ENCODE results near the gene LHFPL4. TPM values are rescaled to one million over a fixed set of nuclear protein-coding genes. Genes with fewer than 3 reads are reported as not detected.
"Not testable (repeated sequence)": the region's sequence is repeated elsewhere in the genome, so short reads cannot be mapped to it uniquely, and the experiment has no call there.

LHFPL4 gene
- total RNA-seq, 1 experiment from 2014 or later, result not detected

DNA sequence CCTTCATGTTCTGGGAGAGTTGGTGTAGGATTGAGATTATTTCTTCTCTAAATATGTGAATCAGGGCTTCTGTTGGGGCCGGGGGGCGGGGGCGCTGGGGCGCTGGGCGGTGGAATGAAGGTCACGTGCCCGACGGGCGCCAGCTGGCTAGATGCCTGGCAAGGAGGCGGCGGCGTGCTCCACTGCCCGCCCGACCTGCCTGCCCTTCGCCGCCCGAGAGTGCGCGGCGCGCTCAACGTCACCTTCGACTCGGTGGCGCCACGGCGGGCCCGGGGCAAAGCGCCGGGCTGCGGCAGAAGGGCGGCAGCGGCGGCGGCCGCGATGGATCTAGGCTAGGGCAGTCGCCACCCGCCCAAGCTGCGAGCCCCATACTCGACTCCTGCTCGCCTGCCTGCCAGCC is 47.0 kb upstream of the LHFPL4 start:
- Histone ChIP-seq H3F3A (ENCODE audit: insufficient read depth, low read depth) (no peaks in the 10 kb centered on the region), H3K4me1 (replicated peaks; ENCODE audit: insufficient read depth) (no peaks in the 10 kb centered on the region), H3K27ac (no peak overlapping the region), H3K9me2 (ENCODE audit: insufficient read depth) (no peaks in the 10 kb centered on the region), H3K4me2 (no peak overlapping the region), H4K20me1 (ENCODE audit: insufficient read depth) (no peaks in the 10 kb centered on the region), H3K27me3 (ENCODE audit: insufficient read depth, low read depth) (peaks cover 7% of the 10 kb centered on the region; the same call in 1 of the 2 replicates), H3K4me3 (no peak overlapping the region), H3K36me3 (ENCODE audit: low read depth) (no peaks in the 10 kb centered on the region), H3K79me2 (ENCODE audit: low read depth) (no peaks in the 10 kb centered on the region), H2AFZ (no peak overlapping the region), H3K9me3 (ENCODE audit: insufficient read depth, low read depth) (peaks cover 9% of the 10 kb centered on the region; the same call in 1 of the 2 replicates)
- BruUV-seq (replicated peaks), result no TSS peak
- TF ChIP-seq, protein P1, sequence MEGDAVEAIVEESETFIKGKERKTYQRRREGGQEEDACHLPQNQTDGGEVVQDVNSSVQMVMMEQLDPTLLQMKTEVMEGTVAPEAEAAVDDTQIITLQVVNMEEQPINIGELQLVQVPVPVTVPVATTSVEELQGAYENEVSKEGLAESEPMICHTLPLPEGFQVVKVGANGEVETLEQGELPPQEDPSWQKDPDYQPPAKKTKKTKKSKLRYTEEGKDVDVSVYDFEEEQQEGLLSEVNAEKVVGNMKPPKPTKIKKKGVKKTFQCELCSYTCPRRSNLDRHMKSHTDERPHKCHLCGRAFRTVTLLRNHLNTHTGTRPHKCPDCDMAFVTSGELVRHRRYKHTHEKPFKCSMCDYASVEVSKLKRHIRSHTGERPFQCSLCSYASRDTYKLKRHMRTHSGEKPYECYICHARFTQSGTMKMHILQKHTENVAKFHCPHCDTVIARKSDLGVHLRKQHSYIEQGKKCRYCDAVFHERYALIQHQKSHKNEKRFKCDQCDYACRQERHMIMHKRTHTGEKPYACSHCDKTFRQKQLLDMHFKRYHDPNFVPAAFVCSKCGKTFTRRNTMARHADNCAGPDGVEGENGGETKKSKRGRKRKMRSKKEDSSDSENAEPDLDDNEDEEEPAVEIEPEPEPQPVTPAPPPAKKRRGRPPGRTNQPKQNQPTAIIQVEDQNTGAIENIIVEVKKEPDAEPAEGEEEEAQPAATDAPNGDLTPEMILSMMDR (conservative IDR thresholded peaks at IDR 0.05), result no peak
- TF ChIP-seq EZH2 (IDR thresholded peaks at IDR 0.05; ENCODE audit: low read depth), result no peak
- CTCF ChIA-PET, result no interaction called here
- intact Hi-C loops (cut with micrococcal nuclease; ENCODE audit: unreplicated experiment), result no loop called here
- POLR2A ChIA-PET (ENCODE audit: unreplicated experiment), result no interaction called here
- DNase-seq, result peak in 1 of 2 experiments; percentile 33

DNA sequence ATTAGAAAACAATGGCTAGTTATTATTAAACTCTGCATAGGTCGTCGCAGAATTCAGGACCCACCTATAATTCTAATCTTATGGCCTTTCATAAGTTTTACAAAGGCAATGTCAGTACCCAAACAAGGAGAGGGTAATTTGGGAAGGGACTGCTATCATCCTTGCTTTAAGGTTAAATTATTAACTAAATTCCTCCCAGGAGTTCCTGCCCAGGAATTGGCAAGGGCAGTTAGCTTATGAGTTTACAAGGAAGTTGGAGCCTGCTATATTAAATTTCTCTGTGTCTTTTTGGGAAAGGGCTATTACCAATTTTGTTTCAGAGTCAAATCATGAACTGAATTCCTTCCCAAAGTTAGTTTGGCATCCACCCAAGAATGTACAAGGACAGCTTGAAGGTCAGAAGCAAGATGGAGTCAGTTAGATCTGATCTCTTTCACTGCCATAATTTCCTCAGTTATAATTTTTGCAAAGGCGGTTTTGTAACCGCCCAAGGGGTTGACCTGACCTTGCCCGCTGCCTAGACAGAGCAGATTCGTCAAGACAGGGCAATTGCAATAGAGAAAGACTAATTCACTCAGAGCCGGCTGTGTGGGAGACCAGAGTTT is 45.3 kb upstream of the LHFPL4 start:
- Histone ChIP-seq H3K79me2 (ENCODE audit: low read depth) (no peaks in the 10 kb centered on the region), H3K27me3 (ENCODE audit: insufficient read depth, low read depth) (peaks cover 8% of the 10 kb centered on the region; the same call in 1 of the 2 replicates), H3K9me3 (ENCODE audit: insufficient read depth, low read depth) (peaks cover 5% of the 10 kb centered on the region; the same call in 1 of the 2 replicates), H3K4me3 (no peak overlapping the region), H3K4me2 (no peak overlapping the region), H3K36me3 (ENCODE audit: low read depth) (no peaks in the 10 kb centered on the region), H3F3A (ENCODE audit: insufficient read depth, low read depth) (no peaks in the 10 kb centered on the region), H3K9me2 (ENCODE audit: insufficient read depth) (no peaks in the 10 kb centered on the region), H4K20me1 (ENCODE audit: insufficient read depth) (no peaks in the 10 kb centered on the region), H3K4me1 (replicated peaks; ENCODE audit: insufficient read depth) (no peaks in the 10 kb centered on the region), H2AFZ (no peak overlapping the region), H3K27ac (no peak overlapping the region)
- no peak for DNase-seq
- TF ChIP-seq, protein P1 (conservative IDR thresholded peaks at IDR 0.05), result no peak
- TF ChIP-seq EZH2 (IDR thresholded peaks at IDR 0.05; ENCODE audit: low read depth), result no peak
- intact Hi-C loops (cut with micrococcal nuclease; ENCODE audit: unreplicated experiment), result no loop called here
- POLR2A ChIA-PET (ENCODE audit: unreplicated experiment), result no interaction called here
- CTCF ChIA-PET, result interaction anchor here (0.6 kb wide), 1 partner anchor 1171 kb away, joined by 3 read pairs; no protein-coding TSS in a partner anchor
- no TSS peak for BruUV-seq (replicated peaks)

DNA sequence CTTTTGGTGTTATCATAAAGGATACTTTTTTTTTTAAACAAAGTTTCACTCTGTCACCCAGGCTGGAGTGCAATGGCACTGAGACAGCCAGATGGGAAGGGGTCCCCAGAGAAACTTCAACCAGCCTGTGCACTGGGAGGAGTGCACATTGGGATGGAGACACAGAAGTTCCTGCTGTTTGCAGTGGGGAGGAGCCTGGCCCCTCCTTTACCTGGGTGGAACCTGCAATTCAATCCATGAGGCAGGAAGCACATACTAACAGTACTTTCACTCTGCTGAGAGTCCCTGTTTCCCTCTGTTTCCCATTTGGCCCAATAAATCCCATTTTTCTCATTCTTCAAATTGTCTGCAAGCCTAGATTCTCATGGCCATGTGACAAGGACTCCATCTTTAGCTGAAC is 42.3 kb upstream of the LHFPL4 start:
- TF ChIP-seq, protein P1 (conservative IDR thresholded peaks at IDR 0.05), result no peak
- no peak for TF ChIP-seq EZH2 (IDR thresholded peaks at IDR 0.05; ENCODE audit: low read depth)
- intact Hi-C loops (cut with micrococcal nuclease; ENCODE audit: unreplicated experiment), result no loop called here
- Histone ChIP-seq H3K36me3 (ENCODE audit: low read depth) (no peaks in the 10 kb centered on the region), H3K4me2 (no peak overlapping the region), H3K27me3 (ENCODE audit: insufficient read depth, low read depth) (peaks cover 12% of the 10 kb centered on the region), H2AFZ (no peak overlapping the region), H3K4me1 (replicated peaks; ENCODE audit: insufficient read depth) (no peaks in the 10 kb centered on the region), H3K9me2 (ENCODE audit: insufficient read depth) (no peaks in the 10 kb centered on the region), H3K27ac (no peak overlapping the region), H3F3A (ENCODE audit: insufficient read depth, low read depth) (no peaks in the 10 kb centered on the region), H4K20me1 (ENCODE audit: insufficient read depth) (no peaks in the 10 kb centered on the region), H3K9me3 (ENCODE audit: insufficient read depth, low read depth) (peaks cover 5% of the 10 kb centered on the region; the same call in 1 of the 2 replicates), H3K79me2 (ENCODE audit: low read depth) (no peaks in the 10 kb centered on the region), H3K4me3 (no peak overlapping the region)
- ChIA-PET CTCF (no interaction called here), POLR2A (ENCODE audit: unreplicated experiment) (no interaction called here)
- BruUV-seq (replicated peaks), result no TSS peak
- DNase-seq, result no peak

DNA sequence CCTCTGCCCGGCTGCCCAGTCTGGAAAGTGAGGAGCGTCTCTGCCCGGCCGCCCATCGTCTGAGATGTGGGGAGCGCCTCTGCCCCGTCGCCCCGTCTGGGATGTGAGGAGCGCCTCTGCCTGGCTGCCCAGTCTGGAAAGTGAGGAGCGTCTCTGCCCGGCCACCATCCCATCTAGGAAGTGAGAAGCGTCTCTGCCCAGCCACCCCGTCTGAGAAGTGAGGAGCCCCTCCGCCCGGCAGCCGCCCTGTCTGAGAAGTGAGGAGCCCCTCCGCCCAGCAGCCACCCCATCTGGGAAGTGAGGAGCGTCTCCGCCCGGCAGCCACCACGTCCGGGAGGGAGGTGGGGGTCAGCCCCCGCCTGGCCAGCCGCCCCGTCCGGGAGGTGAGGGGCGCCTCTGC is 38.2 kb upstream of the LHFPL4 start:
- H4K20me1 ChIP-seq (ENCODE audit: insufficient read depth); BruUV-seq (replicated peaks); H3K9me3 ChIP-seq (ENCODE audit: insufficient read depth, low read depth); H3K9me2 ChIP-seq (ENCODE audit: insufficient read depth); intact Hi-C loops (cut with micrococcal nuclease; ENCODE audit: unreplicated experiment); H3K4me2 ChIP-seq; H2AFZ ChIP-seq; H3K27ac ChIP-seq; CTCF ChIA-PET; H3K79me2 ChIP-seq (ENCODE audit: low read depth); H3K36me3 ChIP-seq (ENCODE audit: low read depth); DNase-seq; H3K4me1 ChIP-seq (replicated peaks; ENCODE audit: insufficient read depth); H3F3A ChIP-seq (ENCODE audit: insufficient read depth, low read depth); POLR2A ChIA-PET (ENCODE audit: unreplicated experiment); H3K4me3 ChIP-seq: not testable (repeated sequence)
- peaks cover 12% of the 10 kb centered on the region for H3K27me3 ChIP-seq (ENCODE audit: insufficient read depth, low read depth)

Data from PC-9 (cell line).